WI38 (cell line): Measurements from ENCODE around the gene CORO1C.
"Not testable (repeated sequence)": the region's sequence is repeated elsewhere in the genome, so short reads cannot be mapped to it uniquely, and the experiment has no call there.

Source experiments
- H3K4me3 ChIP-seq: 2 replicates; pipeline ENCODE4 v1.5.1; 2011; ENCODE audit warnings: low read depth, mild to moderate bottlenecking, control low read depth, low read length
- CTCF ChIP-seq: IDR thresholded peaks from 2 replicates; pipeline ENCODE4 v1.5.1; 2012; ENCODE audit warnings: low read depth, mild to moderate bottlenecking, control low read depth, low read length

CORO1C gene

GRCh38 chr12:108619369-108620160 lies 111.8 kb downstream of the CORO1C start:
- no peak for TF ChIP-seq CTCF
- H3K4me3 ChIP-seq: no peak overlapping the region

- not testable (repeated sequence) for H3K4me3 ChIP-seq
Observed at GRCh38 chr12:108618953-108619274, 112.4 kb downstream of the CORO1C start.

GRCh38 chr12:108618079-108618952 lies 113.0 kb downstream of the CORO1C start:
- peak; percentile 90 for TF ChIP-seq CTCF
- no peak overlapping the region for H3K4me3 ChIP-seq

- H3K4me3 ChIP-seq: no peak overlapping the region
- TF ChIP-seq CTCF: no peak
Observed at GRCh38 chr12:108616941-108617858, 114.1 kb downstream of the CORO1C start.

- TF ChIP-seq CTCF: no peak
- no peak overlapping the region for H3K4me3 ChIP-seq
Observed at GRCh38 chr12:108616359-108616758, 115.0 kb downstream of the CORO1C start.

GRCh38 chr12:108615918-108616317 lies 115.4 kb downstream of the CORO1C start:
- H3K4me3 ChIP-seq: no peak overlapping the region
- no peak for TF ChIP-seq CTCF

GRCh38 chr12:108614639-108615038 lies 116.7 kb downstream of the CORO1C start:
- H3K4me3 ChIP-seq: no peak overlapping the region
- TF ChIP-seq CTCF: no peak
